Measurements from ENCODE around the gene AOPEP. TPM values are rescaled to one million over a fixed set of nuclear protein-coding genes. Genes with fewer than 3 reads are reported as not detected.
"Not testable (repeated sequence)": the region's sequence is repeated elsewhere in the genome, so short reads cannot be mapped to it uniquely, and the experiment has no call there.

Gene AOPEP
- total and polyA plus RNA-seq, 12 donors: 110 to 250 (median 161) TPM

DNA sequence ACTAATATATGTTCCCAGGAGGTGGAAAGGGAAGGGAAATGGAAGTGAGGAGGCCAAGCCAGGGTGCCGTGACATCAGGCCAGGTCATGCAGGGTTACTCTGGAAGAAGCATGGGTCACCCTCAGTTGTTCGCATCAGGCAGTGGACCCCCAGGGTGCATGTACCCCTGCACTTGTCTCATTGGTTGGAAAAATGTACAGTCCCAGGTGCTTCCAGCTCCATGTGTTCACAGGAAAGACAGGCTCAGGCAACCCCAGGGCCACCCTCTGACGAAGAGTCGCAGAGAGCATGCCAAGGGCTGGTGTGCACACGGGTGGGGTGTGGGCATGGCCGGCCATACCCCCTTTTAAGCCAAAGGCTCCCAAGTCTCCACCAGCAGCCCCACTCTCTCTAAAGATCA is 208.9 kb downstream of the AOPEP start:
- ATAC-seq: peak in 1 of 8 donors; percentile 22
- Histone ChIP-seq H3K27ac (no peak overlapping the region), H3K9me3 (no peaks in the 10 kb centered on the region), H3K27me3 (no peaks in the 10 kb centered on the region), H3K36me3 (no peaks in the 10 kb centered on the region), H3K4me1 (peaks cover 6 to 46% (median 15%) of the 10 kb centered on the region in 9 donors), H3K4me3 (no peak overlapping the region)
- 97 to 98% methylated on average over 6 of the region's 6 CpGs for WGBS, 2 donors
- intact Hi-C loops (cut with DNase I): no loop called here
- DNase-seq: no peak
- TF ChIP-seq, protein P1, sequence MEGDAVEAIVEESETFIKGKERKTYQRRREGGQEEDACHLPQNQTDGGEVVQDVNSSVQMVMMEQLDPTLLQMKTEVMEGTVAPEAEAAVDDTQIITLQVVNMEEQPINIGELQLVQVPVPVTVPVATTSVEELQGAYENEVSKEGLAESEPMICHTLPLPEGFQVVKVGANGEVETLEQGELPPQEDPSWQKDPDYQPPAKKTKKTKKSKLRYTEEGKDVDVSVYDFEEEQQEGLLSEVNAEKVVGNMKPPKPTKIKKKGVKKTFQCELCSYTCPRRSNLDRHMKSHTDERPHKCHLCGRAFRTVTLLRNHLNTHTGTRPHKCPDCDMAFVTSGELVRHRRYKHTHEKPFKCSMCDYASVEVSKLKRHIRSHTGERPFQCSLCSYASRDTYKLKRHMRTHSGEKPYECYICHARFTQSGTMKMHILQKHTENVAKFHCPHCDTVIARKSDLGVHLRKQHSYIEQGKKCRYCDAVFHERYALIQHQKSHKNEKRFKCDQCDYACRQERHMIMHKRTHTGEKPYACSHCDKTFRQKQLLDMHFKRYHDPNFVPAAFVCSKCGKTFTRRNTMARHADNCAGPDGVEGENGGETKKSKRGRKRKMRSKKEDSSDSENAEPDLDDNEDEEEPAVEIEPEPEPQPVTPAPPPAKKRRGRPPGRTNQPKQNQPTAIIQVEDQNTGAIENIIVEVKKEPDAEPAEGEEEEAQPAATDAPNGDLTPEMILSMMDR (IDR thresholded peaks at IDR 0.05): no peak

DNA sequence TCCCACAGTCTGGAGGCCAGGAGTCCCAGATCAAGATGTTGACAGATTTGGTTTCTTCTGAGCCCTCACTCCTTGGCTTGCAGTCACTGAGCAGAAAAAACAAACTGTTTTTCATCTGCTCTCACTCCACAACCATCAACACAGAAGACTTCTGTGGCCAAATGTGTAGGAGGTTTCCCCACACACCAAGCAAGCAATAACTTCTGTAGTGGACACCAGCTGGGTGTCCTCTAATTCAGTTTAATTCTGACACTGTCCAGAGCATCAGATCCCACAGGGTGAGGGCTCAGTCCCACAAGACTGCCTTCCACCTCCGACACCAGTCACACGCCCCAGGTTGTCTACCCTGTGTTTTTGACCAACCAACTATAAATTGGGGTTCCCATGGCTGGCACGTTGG is 209.9 kb downstream of the AOPEP start:
- H3K27me3 ChIP-seq: no peaks in the 10 kb centered on the region
- TF ChIP-seq, protein P1 (IDR thresholded peaks at IDR 0.05): no peak
- intact Hi-C loops (cut with DNase I): no loop called here
- H3K4me1 ChIP-seq: peaks cover 8 to 49% (median 21%) of the 10 kb centered on the region in 9 donors
- DNase-seq (no peak), ATAC-seq (peak in 7 of 8 donors; percentile 24 to 66 (median 59))
- peak overlapping the region in 1 of 10 donors; percentile 19 for H3K27ac ChIP-seq
- H3K36me3 ChIP-seq: no peaks in the 10 kb centered on the region
- no peak overlapping the region for H3K4me3 ChIP-seq
- 78 to 87% methylated on average over 3 of the region's 3 CpGs for WGBS, 2 donors
- H3K9me3 ChIP-seq: no peaks in the 10 kb centered on the region

DNA sequence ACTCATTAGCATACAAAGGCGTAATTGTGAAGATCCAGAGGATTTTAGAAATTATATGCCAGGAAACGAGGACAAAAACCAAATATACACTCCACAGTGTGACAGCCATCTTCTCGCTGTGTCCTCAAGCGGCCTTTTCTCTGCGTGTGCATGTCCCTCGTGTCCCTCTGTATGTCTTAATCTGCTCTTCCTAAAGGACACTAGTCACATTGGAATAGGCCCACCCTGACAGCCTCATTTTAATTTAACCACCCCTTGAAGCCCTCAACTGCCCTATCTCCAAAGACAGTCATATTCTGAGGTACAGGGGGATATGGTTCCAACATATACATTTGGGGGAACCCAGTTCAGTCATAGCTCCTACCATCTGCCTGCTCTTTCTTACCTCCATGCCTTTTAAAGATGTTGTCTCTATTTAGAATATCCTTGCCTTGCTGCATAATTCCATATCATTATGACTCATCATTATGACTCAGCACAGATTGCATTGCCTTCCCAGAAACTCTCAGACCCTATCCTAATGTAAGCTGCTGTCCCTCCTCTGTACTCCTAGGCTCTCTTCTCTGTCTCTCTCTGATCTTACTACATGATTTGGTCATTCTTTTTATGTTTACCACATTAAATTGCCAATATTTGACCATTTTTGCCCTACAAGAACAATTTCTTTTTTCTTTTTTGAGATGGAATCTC is 210.9 kb downstream of the AOPEP start:
- WGBS, 2 donors: 96 to 99% methylated on average over 6 of the region's 6 CpGs
- Histone ChIP-seq H3K27ac (peak overlapping the region in 1 of 10 donors; percentile 71), H3K36me3 (no peaks in the 10 kb centered on the region), H3K4me1 (peaks cover 8 to 51% (median 24%) of the 10 kb centered on the region in 9 donors), H3K27me3 (no peaks in the 10 kb centered on the region), H3K4me3 (no peak overlapping the region), H3K9me3 (no peaks in the 10 kb centered on the region)
- peak in 3 of 8 donors; percentile 34 to 65 (median 44) for ATAC-seq
- TF ChIP-seq, protein P1 (IDR thresholded peaks at IDR 0.05): no peak
- no peak for DNase-seq
- intact Hi-C loops (cut with DNase I): no loop called here

DNA sequence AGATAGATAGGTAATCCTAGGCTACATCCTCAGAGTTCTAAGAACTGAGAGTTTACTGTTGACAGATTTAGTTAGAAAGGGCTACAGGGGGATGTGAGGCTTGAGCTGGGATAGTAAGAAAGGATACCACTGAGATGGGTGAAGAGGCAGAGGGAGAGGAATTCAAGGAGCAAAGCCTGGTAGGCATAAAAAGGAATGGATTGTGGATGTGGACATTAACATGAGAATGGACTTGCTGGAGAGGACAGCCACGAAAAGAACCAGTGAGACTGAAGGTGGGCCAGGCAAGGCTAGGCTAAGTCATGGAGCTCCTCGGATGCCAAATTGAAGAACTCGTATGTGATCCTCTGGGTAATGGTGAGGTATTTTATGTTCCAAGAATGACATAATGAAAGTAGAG is 211.9 kb downstream of the AOPEP start:
- 96 to 98% methylated on average over 3 of the region's 3 CpGs for WGBS, 2 donors

DNA sequence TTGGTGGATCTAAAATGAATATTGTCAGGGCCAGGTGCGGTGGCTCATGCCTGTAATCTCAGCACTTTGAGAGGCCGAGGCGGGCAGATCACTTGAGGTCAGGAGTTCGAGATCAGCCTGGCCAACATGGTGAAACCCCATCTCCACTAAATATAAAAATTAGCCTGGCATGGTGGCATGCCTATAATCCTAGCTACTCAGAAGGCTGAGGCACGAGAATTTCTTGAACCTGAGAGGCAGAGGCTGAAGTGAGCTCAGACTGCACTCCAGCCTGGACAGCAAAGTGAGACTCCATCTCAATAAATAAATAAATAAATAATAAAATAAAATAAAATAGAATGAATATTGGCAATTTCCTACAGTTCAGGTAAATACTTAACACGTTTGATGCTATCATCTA is 213.8 kb downstream of the AOPEP start:
- H3K4me3 ChIP-seq; ATAC-seq; intact Hi-C loops (cut with DNase I); H3K27me3 ChIP-seq; H3K9me3 ChIP-seq; DNase-seq; H3K36me3 ChIP-seq: not testable (repeated sequence)
- Histone ChIP-seq H3K4me1 (peaks cover 8 to 42% (median 23%) of the 10 kb centered on the region in 9 donors), H3K27ac (peak overlapping the region in 4 of 10 donors; percentile 32 to 73 (median 48))
- 96 to 97% methylated on average over 6 of the region's 6 CpGs for WGBS, 2 donors

More for the DNA sequence above, 211.9 kb downstream of the AOPEP start:
- TF ChIP-seq, protein P1 (IDR thresholded peaks at IDR 0.05): no peak
- no peaks in the 10 kb centered on the region for H3K27me3 ChIP-seq
- peaks cover 8 to 42% (median 23%) of the 10 kb centered on the region in 9 donors for H3K4me1 ChIP-seq
- H3K9me3 ChIP-seq: no peaks in the 10 kb centered on the region
- intact Hi-C loops (cut with DNase I): no loop called here
- no peak for ATAC-seq
- H3K4me3 ChIP-seq: no peak overlapping the region
- H3K27ac ChIP-seq: peak overlapping the region in 1 of 10 donors; percentile 71
- no peaks in the 10 kb centered on the region for H3K36me3 ChIP-seq
- no peak for DNase-seq
